OCI-LY7 (cell line): ENCODE measurements around the gene POGLUT2. TPM values are rescaled to one million over a fixed set of nuclear protein-coding genes. Genes with fewer than 3 reads are reported as not detected.

Experiments
- BruUV-seq: library from RNA; stranded (reverse); fragments of 400-500 nt; replicated peaks from 2 replicates; lab custom pipeline; 2021; lab: Mats Ljungman, UMichigan
- CTCF ChIA-PET: fragments of 300-600 bp; sonication (Branson Sonifier 250); formaldehyde crosslinking; loops from one replicate; lab custom pipeline; 2022; ENCODE audit warnings: antibody characterized with exemption; ENCODE audit not compliant: unreplicated experiment; lab: Charles Lee
- POLR2A ChIA-PET: fragments of 300-600 bp; sonication (Branson Sonifier 250); formaldehyde crosslinking; loops from one replicate; lab custom pipeline; 2022; ENCODE audit warnings: antibody characterized with exemption; lab: Charles Lee
- DNase-seq: peaks from one replicate; pipeline ENCODE4 v3.0.0-alpha.2; 2015; ENCODE audit warnings: low spot score
- H2AFZ ChIP-seq: fragments of 200-600 bp; sonication (generic), shearing (Covaris generic); 2 replicates; pipeline ENCODE4 v1.6.1; 2014; ENCODE audit warnings: mild to moderate bottlenecking, antibody characterized with exemption, low read length, moderate library complexity
- H3K27ac ChIP-seq: fragments of 200-600 bp; sonication (generic); 2 replicates; pipeline ENCODE4 v1.5.1; 2014; ENCODE audit warnings: mixed run types, low read depth, mild to moderate bottlenecking, moderate library complexity, low read length, inconsistent platforms; ENCODE audit not compliant: poor library complexity, severe bottlenecking
- H3K36me3 ChIP-seq: fragments of 200-600 bp; sonication (generic); 2 replicates; pipeline ENCODE4 v1.6.1; 2014; ENCODE audit warnings: mild to moderate bottlenecking, antibody characterized with exemption, low read length, moderate library complexity, mixed read lengths; ENCODE audit not compliant: insufficient read depth
- H3K4me1 ChIP-seq: fragments of 200-600 bp; sonication (generic); 2 replicates; pipeline ENCODE4 v1.5.1; 2014; ENCODE audit warnings: mild to moderate bottlenecking, low read length; ENCODE audit not compliant: insufficient read depth, poor library complexity, severe bottlenecking
- H3K4me2 ChIP-seq: fragments of 200-600 bp; sonication (generic); 2 replicates; pipeline ENCODE4 v1.6.1; 2014; ENCODE audit warnings: mild to moderate bottlenecking, low read length
- H3K4me3 ChIP-seq: fragments of 200-600 bp; sonication (generic); 2 replicates; pipeline ENCODE4 v1.5.1; 2014; ENCODE audit warnings: mild to moderate bottlenecking, low read depth, low read length; ENCODE audit not compliant: poor library complexity, severe bottlenecking
- H3K79me2 ChIP-seq: fragments of 200-600 bp; sonication (generic); 2 replicates; pipeline ENCODE4 v1.6.1; 2016; ENCODE audit warnings: low read depth, mild to moderate bottlenecking, low read length, moderate library complexity, mixed read lengths; ENCODE audit not compliant: insufficient read depth
- H3K9me2 ChIP-seq: fragments of 200-600 bp; sonication (generic); 2 replicates; pipeline ENCODE4 v1.6.1; 2016; ENCODE audit warnings: mild to moderate bottlenecking, low read length, mixed read lengths; ENCODE audit not compliant: insufficient read depth
- H3K9me3 ChIP-seq: fragments of 200-600 bp; sonication (generic); 2 replicates; pipeline ENCODE4 v1.6.1; 2014; ENCODE audit warnings: mild to moderate bottlenecking, mixed run types, low read length, mixed read lengths
- H4K20me1 ChIP-seq: fragments of 200-600 bp; sonication (generic); 2 replicates; pipeline ENCODE4 v1.6.1; 2014; ENCODE audit warnings: mild to moderate bottlenecking, antibody characterized with exemption, low read length, moderate library complexity, mixed read lengths; ENCODE audit not compliant: insufficient read depth
- CTCF ChIP-seq: fragments of 200-600 bp; sonication (generic); conservative IDR thresholded peaks from 2 replicates; pipeline ENCODE4 v1.5.1; 2014; ENCODE audit warnings: mild to moderate bottlenecking, antibody characterized with exemption, low read length, moderate library complexity, mixed read lengths
- EZH2phosphoT487 ChIP-seq: fragments of 200-600 bp; sonication (generic); IDR thresholded peaks from 2 replicates; pipeline ENCODE4 v1.6.1; 2018; ENCODE audit warnings: low read depth, borderline replicate concordance, mild to moderate bottlenecking, mixed run types, antibody characterized with exemption, low read length, moderate library complexity, mixed read lengths
- intact Hi-C: fragments of 100-400 bp; cut with micrococcal nuclease; formaldehyde crosslinking; loops from one replicate; pipeline ENCODE4 v1.10.0; 2022; ENCODE audit not compliant: unreplicated experiment
- total RNA-seq, 2 experiments: library from RNA; depleted of rRNA in 1 of 2; stranded (reverse); fragments of >200 nt in 1 of 2; shearing (Covaris generic) in 1 of 2; gene quantifications; 2 replicates each; pipeline ENCODE4 v1.2.3, GENCODE V29; 2014 to 2022

Gene POGLUT2
- total RNA-seq, 2 experiments from 2014 or later = not detected

DNA sequence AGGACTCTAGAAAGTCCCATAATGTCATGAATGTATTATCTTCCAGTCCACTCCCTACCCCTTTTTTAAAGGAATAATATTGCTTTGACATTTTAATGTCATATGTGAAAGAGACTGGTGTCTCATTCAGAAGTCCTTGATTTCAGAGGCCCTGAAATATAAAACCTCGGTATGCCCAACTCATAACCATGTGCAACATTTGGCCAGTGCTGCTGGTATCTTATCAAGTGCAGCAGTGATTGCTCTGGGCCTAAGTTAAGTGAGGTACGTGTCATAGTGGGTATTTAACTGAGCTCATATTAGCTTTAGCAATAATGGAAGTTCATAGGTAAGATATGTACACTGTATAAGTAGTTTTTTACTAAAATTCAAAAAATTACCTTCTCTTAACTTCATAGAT is 39.9 kb downstream of the POGLUT2 start:
- H3K9me2 ChIP-seq = no peaks in the 10 kb centered on the region
- no TSS peak for BruUV-seq
- no peaks in the 10 kb centered on the region for H3K4me1 ChIP-seq
- H2AFZ ChIP-seq = no peak overlapping the region
- ChIA-PET POLR2A (no interaction called here), CTCF (no interaction called here)
- no peaks in the 10 kb centered on the region for H3K9me3 ChIP-seq
- no peak overlapping the region for H3K27ac ChIP-seq
- TF ChIP-seq EZH2phosphoT487 (no peak), CTCF (no peak)
- H3K36me3 ChIP-seq = no peaks in the 10 kb centered on the region
- DNase-seq = no peak
- no peaks in the 10 kb centered on the region for H4K20me1 ChIP-seq
- no peaks in the 10 kb centered on the region for H3K79me2 ChIP-seq
- intact Hi-C loops = no loop called here
- H3K4me2 ChIP-seq = no peak overlapping the region
- H3K4me3 ChIP-seq = no peak overlapping the region

- H3K9me2 ChIP-seq = no peaks in the 10 kb centered on the region
- intact Hi-C loops = no loop called here
- no peak for DNase-seq
- H3K27ac ChIP-seq = no peak overlapping the region
- no TSS peak for BruUV-seq
- no peaks in the 10 kb centered on the region for H3K9me3 ChIP-seq
- H2AFZ ChIP-seq = no peak overlapping the region
- POLR2A ChIA-PET = interaction anchor here (0.7 kb wide), 1 partner anchor 837 kb away, joined by 4 read pairs; no protein-coding TSS in a partner anchor
- CTCF ChIA-PET = no interaction called here
- H3K79me2 ChIP-seq = no peaks in the 10 kb centered on the region
- no peaks in the 10 kb centered on the region for H3K36me3 ChIP-seq
- no peak overlapping the region for H3K4me2 ChIP-seq
- H3K4me1 ChIP-seq = no peaks in the 10 kb centered on the region
- no peaks in the 10 kb centered on the region for H4K20me1 ChIP-seq
- H3K4me3 ChIP-seq = no peak overlapping the region
- no peak for TF ChIP-seq EZH2phosphoT487
- TF ChIP-seq CTCF = no peak
Measured at GRCh38 chr13:102757006-102757405, 41.8 kb downstream of the POGLUT2 start.

GRCh38 chr13:102751886-102752285 is 46.9 kb downstream of the POGLUT2 start:
- no peak overlapping the region for H3K4me2 ChIP-seq
- DNase-seq = no peak
- H3K9me3 ChIP-seq = no peaks in the 10 kb centered on the region
- TF ChIP-seq EZH2phosphoT487 = no peak
- TF ChIP-seq CTCF = no peak
- no peaks in the 10 kb centered on the region for H3K9me2 ChIP-seq
- ChIA-PET POLR2A (interaction anchor here (0.6 kb wide), 1 partner anchor 1044 kb away, joined by 3 read pairs; no protein-coding TSS in a partner anchor), CTCF (no interaction called here)
- H3K4me1 ChIP-seq = no peaks in the 10 kb centered on the region
- no peak overlapping the region for H2AFZ ChIP-seq
- H4K20me1 ChIP-seq = no peaks in the 10 kb centered on the region
- H3K27ac ChIP-seq = no peak overlapping the region
- no peaks in the 10 kb centered on the region for H3K36me3 ChIP-seq
- no peaks in the 10 kb centered on the region for H3K79me2 ChIP-seq
- no peak overlapping the region for H3K4me3 ChIP-seq
- BruUV-seq = no TSS peak
- intact Hi-C loops = no loop called here
